ENCODE results near the gene PARP8.

GRCh38 chr5:50855001-50855400, 188.6 kb downstream of the PARP8 start:
- TF ChIP-seq POLR2AphosphoS5 (IDR thresholded peaks at IDR 0.05; ENCODE audit: insufficient read depth in 1 of 2, low read depth in 1 of 2): no peak
- no peak for TF ChIP-seq CTCF (IDR thresholded peaks at IDR 0.05)
